Prostate gland (tissue), 2 donors: ENCODE measurements around the gene UPK1A. TPM values are rescaled to one million over a fixed set of nuclear protein-coding genes. Genes with fewer than 3 reads are reported as not detected.

Experiments used
- DNase-seq: peaks from one replicate; pipeline ENCODE4 v3.0.0-alpha.2; 2019; ENCODE audit warnings: low spot score
- H3K27ac ChIP-seq, 2 donors: fragments of 200-600 bp; sonication (generic); 2 replicates each; pipeline ENCODE4 v1.5.1; 2017 to 2019
- H3K27me3 ChIP-seq: fragments of 200-600 bp; sonication (generic); replicated peaks from 2 replicates; pipeline ENCODE4 v1.5.1; 2019; ENCODE audit not compliant: insufficient read depth
- H3K36me3 ChIP-seq, 2 donors: fragments of 200-600 bp; sonication (generic); 1 replicate in 1 of 2; 2 replicates in 1 of 2; pipeline versions ENCODE4 v1.5.1 to v1.8.1; 2017 to 2019
- H3K4me1 ChIP-seq: fragments of 200-600 bp; sonication (generic); replicated peaks from 2 replicates; pipeline ENCODE4 v1.5.1; 2019
- H3K4me3 ChIP-seq, 2 donors: fragments of 200-600 bp; sonication (generic); 2 replicates each; pipeline ENCODE4 v1.5.1; 2017 to 2019
- H3K9me3 ChIP-seq: fragments of 200-600 bp; sonication (generic); 2 replicates; pipeline ENCODE4 v1.5.1; 2017
- CTCF ChIP-seq, 4 experiments: fragments of 200-600 bp in 2 of 4; fragments of 450-650 bp in 2 of 4; sonication (generic) in 2 of 4; IDR thresholded peaks; 1 replicate in 3 of 4; 2 replicates in 1 of 4; pipeline ENCODE4 v1.5.1; 2016 to 2019; ENCODE audit warnings: antibody characterized with exemption in 4 of 4, mild to moderate bottlenecking in 2 of 4, moderate library complexity in 2 of 4
- POLR2A ChIP-seq: fragments of 450-650 bp; IDR thresholded peaks from one replicate; pipeline ENCODE4 v1.6.1; 2016; ENCODE audit warnings: antibody characterized with exemption, mild to moderate bottlenecking
- POLR2AphosphoS5 ChIP-seq: sonication (generic); formaldehyde crosslinking; IDR thresholded peaks from one replicate; pipeline ENCODE4 v1.6.1; 2017; ENCODE audit warnings: antibody characterized with exemption
- WGBS: methylation state at CpG from one replicate; pipeline ENCODE4 v1.1.5; 2018; 5-methylcytosine and 5-hydroxymethylcytosine counted together
- intact Hi-C: fragments of 100-400 bp; cut with DNase I; formaldehyde crosslinking; loops from one replicate; pipeline ENCODE4 v1.14.2; 2022
- total RNA-seq, 2 donors: library from RNA; depleted of rRNA; stranded (reverse); fragments of >200 nt; gene quantifications; one replicate each; pipeline ENCODE4 v1.1.0, GENCODE V29; 2016

The UPK1A gene
- total RNA-seq, 2 donors from 2014 or later: 3.8 to 5.5 TPM

- intact Hi-C loops: no loop called here
- Histone ChIP-seq H3K27me3 (no peaks in the 10 kb centered on the region), H3K9me3 (no peaks in the 10 kb centered on the region), H3K4me1 (no peaks in the 10 kb centered on the region), H3K27ac (no peak overlapping the region), H3K36me3 (peaks cover 0 to 10% of the 10 kb centered on the region in 2 donors), H3K4me3 (no peak overlapping the region)
- no peak for DNase-seq
- WGBS: 82% methylated on average over 8 of the region's 8 CpGs
- TF ChIP-seq POLR2A (no peak), POLR2AphosphoS5 (no peak), CTCF (IDR thresholded peaks at IDR 0.05) (no peak)
Measured at GRCh38 chr19:35639863-35640262, 26.5 kb upstream of the UPK1A start.

- Histone ChIP-seq H3K4me1 (no peaks in the 10 kb centered on the region), H3K27ac (no peak within 1 kb of the TSS), H3K36me3 (peaks cover 0 to 10% of the 10 kb centered on the region in 2 donors), H3K9me3 (no peaks in the 10 kb centered on the region), H3K27me3 (no peaks in the 10 kb centered on the region), H3K4me3 (no peak within 1 kb of the TSS)
- intact Hi-C loops: no loop called here
- no peak for TF ChIP-seq POLR2A
- TF ChIP-seq CTCF (IDR thresholded peaks at IDR 0.05): no peak
- TF ChIP-seq POLR2AphosphoS5: no peak
- WGBS: 22% methylated on average over 21 of the region's 28 CpGs
- no peak for DNase-seq
Measured at GRCh38 chr19:35641515-35642151, 24.7 kb upstream of the UPK1A start, which contains the start of gene ETV2. ETV2 (plus strand) TSS chr19:35641745; CDS start chr19:35642461, 716 bp downstream.

- WGBS: 81% methylated on average over 10 of the region's 10 CpGs
- intact Hi-C loops: no loop called here
- Histone ChIP-seq H3K27ac (no peak overlapping the region), H3K9me3 (no peaks in the 10 kb centered on the region), H3K4me3 (no peak overlapping the region), H3K27me3 (no peaks in the 10 kb centered on the region), H3K36me3 (peaks cover 0 to 4% of the 10 kb centered on the region in 2 donors), H3K4me1 (no peaks in the 10 kb centered on the region)
- no peak for DNase-seq
- TF ChIP-seq POLR2AphosphoS5: no peak
- no peak for TF ChIP-seq CTCF (IDR thresholded peaks at IDR 0.05)
- no peak for TF ChIP-seq POLR2A
Measured at GRCh38 chr19:35642312-35642711, 24.0 kb upstream of the UPK1A start.

GRCh38 chr19:35642798-35643254 is 23.5 kb upstream of the UPK1A start:
- intact Hi-C loops: no loop called here
- DNase-seq: no peak
- TF ChIP-seq CTCF (IDR thresholded peaks at IDR 0.05) (no peak), POLR2AphosphoS5 (no peak), POLR2A (no peak)
- no peaks in the 10 kb centered on the region for H3K9me3 ChIP-seq
- no peaks in the 10 kb centered on the region for H3K27me3 ChIP-seq
- WGBS: 32% methylated on average over 15 of the region's 15 CpGs
- H3K4me3 ChIP-seq: peak overlapping the region; percentile 47 to 58
- H3K27ac ChIP-seq: peak overlapping the region; percentile 85 to 87
- H3K4me1 ChIP-seq: no peaks in the 10 kb centered on the region
- H3K36me3 ChIP-seq: no peaks in the 10 kb centered on the region
